GM23338 (cell line): ENCODE measurements around the gene NTN4. TPM values are rescaled to one million over a fixed set of nuclear protein-coding genes. Genes with fewer than 3 reads are reported as not detected.

Experiments
- ATAC-seq: fragments of 200-7000 bp; cut with Tn5 transposase; 3 replicates; pipeline ENCODE4 v1.9.1; 2020
- DNase-seq: peaks from one replicate; pipeline ENCODE4 v3.0.0-alpha.2; 2015; ENCODE audit warnings: low spot score
- H2AFZ ChIP-seq: fragments of 200-600 bp; sonication (generic); 2 replicates; pipeline ENCODE4 v1.8.0; 2016; ENCODE audit warnings: antibody characterized with exemption, mild to moderate bottlenecking, moderate library complexity
- H3F3A ChIP-seq: fragments of 200-600 bp; sonication (generic); replicated peaks from 2 replicates; pipeline ENCODE4 v1.8.0; 2017; ENCODE audit warnings: antibody characterized with exemption, mixed run types, low read depth
- H3K27ac ChIP-seq: fragments of 200-600 bp; sonication (generic); 2 replicates; pipeline ENCODE4 v1.6.1; 2016; ENCODE audit warnings: low read depth
- H3K27me3 ChIP-seq: fragments of 200-600 bp; sonication (generic); 2 replicates; pipeline ENCODE4 v1.8.0; 2016; ENCODE audit warnings: mild to moderate bottlenecking, mixed run types, moderate library complexity; ENCODE audit not compliant: insufficient read depth
- H3K36me3 ChIP-seq: fragments of 200-600 bp; sonication (generic); 2 replicates; pipeline ENCODE4 v1.8.0; 2016; ENCODE audit warnings: mild to moderate bottlenecking; ENCODE audit not compliant: insufficient read depth
- H3K4me1 ChIP-seq: fragments of 200-600 bp; sonication (generic); 2 replicates; pipeline ENCODE4 v1.8.0; 2016; ENCODE audit warnings: mild to moderate bottlenecking, moderate library complexity; ENCODE audit not compliant: insufficient read depth
- H3K4me2 ChIP-seq: fragments of 200-600 bp; sonication (generic); 2 replicates; pipeline ENCODE4 v1.7.1; 2017; ENCODE audit warnings: mixed run types
- H3K4me3 ChIP-seq: fragments of 200-600 bp; sonication (generic); 2 replicates; pipeline ENCODE4 v1.6.1; 2016; ENCODE audit warnings: mixed run types
- H3K79me2 ChIP-seq: fragments of 200-600 bp; sonication (generic); replicated peaks from 2 replicates; pipeline ENCODE4 v1.8.0; 2017; ENCODE audit warnings: mild to moderate bottlenecking; ENCODE audit not compliant: insufficient read depth
- H3K9me2 ChIP-seq: fragments of 200-600 bp; sonication (generic); 2 replicates; pipeline ENCODE4 v1.8.0; 2017; ENCODE audit not compliant: insufficient read depth
- H4K20me1 ChIP-seq: fragments of 200-600 bp; sonication (generic); replicated peaks from 2 replicates; pipeline ENCODE4 v1.8.0; 2017; ENCODE audit warnings: mild to moderate bottlenecking; ENCODE audit not compliant: insufficient read depth
- H3K27ac Mint-ChIP-seq: 2 replicates; pipeline ENCODE4 v1.8.0; 2020; ENCODE audit warnings: inconsistent platforms, mild to moderate bottlenecking, moderate library complexity, mixed read lengths
- H3K27me3 Mint-ChIP-seq: 3 replicates; pipeline ENCODE4 v1.8.0; 2022; ENCODE audit warnings: low read depth, mild to moderate bottlenecking, moderate library complexity, mixed read lengths, inconsistent platforms; ENCODE audit not compliant: insufficient read depth, poor library complexity
- H3K36me3 Mint-ChIP-seq: 3 replicates; pipeline ENCODE4 v1.8.0; 2021; ENCODE audit warnings: low read depth, mild to moderate bottlenecking, inconsistent platforms, moderate library complexity, mixed read lengths
- H3K4me1 Mint-ChIP-seq: 3 replicates; pipeline ENCODE4 v1.8.0; 2020; ENCODE audit warnings: mild to moderate bottlenecking, inconsistent platforms, mixed read lengths
- H3K4me3 Mint-ChIP-seq: 3 replicates; pipeline ENCODE4 v1.8.0; 2021; ENCODE audit warnings: moderate library complexity, mild to moderate bottlenecking, inconsistent platforms, mixed read lengths
- H3K9me3 Mint-ChIP-seq: 3 replicates; pipeline ENCODE4 v1.8.0; 2020; ENCODE audit warnings: moderate library complexity, mild to moderate bottlenecking, inconsistent platforms, mixed read lengths
- CTCF ChIP-seq, 2 experiments: fragments of 200-600 bp in 1 of 2; sonication (generic) in 1 of 2; conservative IDR thresholded peaks; 2 replicates each; pipeline versions ENCODE4 v1.5.1 to v1.6.1; 2016 to 2017; ENCODE audit warnings: antibody characterized with exemption in 2 of 2, low read depth in 2 of 2, mild to moderate bottlenecking in 2 of 2, moderate library complexity in 1 of 2
- EZH2 ChIP-seq: fragments of 200-600 bp; sonication (generic); IDR thresholded peaks from one replicate; pipeline ENCODE4 v1.8.0; 2017; ENCODE audit warnings: antibody characterized with exemption, mild to moderate bottlenecking, low read depth; ENCODE audit not compliant: unreplicated experiment
- NANOG ChIP-seq: IDR thresholded peaks from 2 replicates; pipeline ENCODE4 v1.6.1; 2016; ENCODE audit warnings: antibody characterized with exemption, borderline replicate concordance
- POLR2AphosphoS5 ChIP-seq: IDR thresholded peaks from 2 replicates; pipeline ENCODE4 v1.6.1; 2016; ENCODE audit warnings: antibody characterized with exemption, low read depth
- ZNF114 ChIP-seq: fragments of 250-450 bp; sonication (Bioruptor Pico); IDR thresholded peaks from 2 replicates; pipeline ENCODE4 v1.5.0; 2020; ENCODE audit warnings: mild to moderate bottlenecking, moderate library complexity
- ZNF331 ChIP-seq: fragments of 250-450 bp; sonication (Bioruptor Pico); IDR thresholded peaks from 2 replicates; pipeline ENCODE4 v1.5.0; 2020; ENCODE audit warnings: low read depth, mild to moderate bottlenecking, moderate library complexity
- polyA plus RNA-seq: library from polyadenylated mRNA; unstranded; fragments of >200 nt; fragmentation: Nextera tagmentation; extraction: Ambion mirVana; gene quantifications from 2 replicates; pipeline ENCODE4 v1.2.1, GENCODE V29; 2016
- total RNA-seq: library from RNA; depleted of rRNA; stranded (reverse); fragments of >200 nt; shearing (Covaris generic); gene quantifications from 2 replicates; pipeline ENCODE4 v1.2.3, GENCODE V29; 2014
- TF ChIP-seq, protein P1 (sequence below): fragments of 250-450 bp; sonication (Bioruptor Pico); IDR thresholded peaks from 2 replicates; pipeline ENCODE4 v1.5.0; 2020; ENCODE audit warnings: mild to moderate bottlenecking, moderate library complexity

The NTN4 gene
- total and polyA plus RNA-seq, 2 experiments from 2014 or later: 1.5 to 3.8 TPM

- TF ChIP-seq, protein P1, sequence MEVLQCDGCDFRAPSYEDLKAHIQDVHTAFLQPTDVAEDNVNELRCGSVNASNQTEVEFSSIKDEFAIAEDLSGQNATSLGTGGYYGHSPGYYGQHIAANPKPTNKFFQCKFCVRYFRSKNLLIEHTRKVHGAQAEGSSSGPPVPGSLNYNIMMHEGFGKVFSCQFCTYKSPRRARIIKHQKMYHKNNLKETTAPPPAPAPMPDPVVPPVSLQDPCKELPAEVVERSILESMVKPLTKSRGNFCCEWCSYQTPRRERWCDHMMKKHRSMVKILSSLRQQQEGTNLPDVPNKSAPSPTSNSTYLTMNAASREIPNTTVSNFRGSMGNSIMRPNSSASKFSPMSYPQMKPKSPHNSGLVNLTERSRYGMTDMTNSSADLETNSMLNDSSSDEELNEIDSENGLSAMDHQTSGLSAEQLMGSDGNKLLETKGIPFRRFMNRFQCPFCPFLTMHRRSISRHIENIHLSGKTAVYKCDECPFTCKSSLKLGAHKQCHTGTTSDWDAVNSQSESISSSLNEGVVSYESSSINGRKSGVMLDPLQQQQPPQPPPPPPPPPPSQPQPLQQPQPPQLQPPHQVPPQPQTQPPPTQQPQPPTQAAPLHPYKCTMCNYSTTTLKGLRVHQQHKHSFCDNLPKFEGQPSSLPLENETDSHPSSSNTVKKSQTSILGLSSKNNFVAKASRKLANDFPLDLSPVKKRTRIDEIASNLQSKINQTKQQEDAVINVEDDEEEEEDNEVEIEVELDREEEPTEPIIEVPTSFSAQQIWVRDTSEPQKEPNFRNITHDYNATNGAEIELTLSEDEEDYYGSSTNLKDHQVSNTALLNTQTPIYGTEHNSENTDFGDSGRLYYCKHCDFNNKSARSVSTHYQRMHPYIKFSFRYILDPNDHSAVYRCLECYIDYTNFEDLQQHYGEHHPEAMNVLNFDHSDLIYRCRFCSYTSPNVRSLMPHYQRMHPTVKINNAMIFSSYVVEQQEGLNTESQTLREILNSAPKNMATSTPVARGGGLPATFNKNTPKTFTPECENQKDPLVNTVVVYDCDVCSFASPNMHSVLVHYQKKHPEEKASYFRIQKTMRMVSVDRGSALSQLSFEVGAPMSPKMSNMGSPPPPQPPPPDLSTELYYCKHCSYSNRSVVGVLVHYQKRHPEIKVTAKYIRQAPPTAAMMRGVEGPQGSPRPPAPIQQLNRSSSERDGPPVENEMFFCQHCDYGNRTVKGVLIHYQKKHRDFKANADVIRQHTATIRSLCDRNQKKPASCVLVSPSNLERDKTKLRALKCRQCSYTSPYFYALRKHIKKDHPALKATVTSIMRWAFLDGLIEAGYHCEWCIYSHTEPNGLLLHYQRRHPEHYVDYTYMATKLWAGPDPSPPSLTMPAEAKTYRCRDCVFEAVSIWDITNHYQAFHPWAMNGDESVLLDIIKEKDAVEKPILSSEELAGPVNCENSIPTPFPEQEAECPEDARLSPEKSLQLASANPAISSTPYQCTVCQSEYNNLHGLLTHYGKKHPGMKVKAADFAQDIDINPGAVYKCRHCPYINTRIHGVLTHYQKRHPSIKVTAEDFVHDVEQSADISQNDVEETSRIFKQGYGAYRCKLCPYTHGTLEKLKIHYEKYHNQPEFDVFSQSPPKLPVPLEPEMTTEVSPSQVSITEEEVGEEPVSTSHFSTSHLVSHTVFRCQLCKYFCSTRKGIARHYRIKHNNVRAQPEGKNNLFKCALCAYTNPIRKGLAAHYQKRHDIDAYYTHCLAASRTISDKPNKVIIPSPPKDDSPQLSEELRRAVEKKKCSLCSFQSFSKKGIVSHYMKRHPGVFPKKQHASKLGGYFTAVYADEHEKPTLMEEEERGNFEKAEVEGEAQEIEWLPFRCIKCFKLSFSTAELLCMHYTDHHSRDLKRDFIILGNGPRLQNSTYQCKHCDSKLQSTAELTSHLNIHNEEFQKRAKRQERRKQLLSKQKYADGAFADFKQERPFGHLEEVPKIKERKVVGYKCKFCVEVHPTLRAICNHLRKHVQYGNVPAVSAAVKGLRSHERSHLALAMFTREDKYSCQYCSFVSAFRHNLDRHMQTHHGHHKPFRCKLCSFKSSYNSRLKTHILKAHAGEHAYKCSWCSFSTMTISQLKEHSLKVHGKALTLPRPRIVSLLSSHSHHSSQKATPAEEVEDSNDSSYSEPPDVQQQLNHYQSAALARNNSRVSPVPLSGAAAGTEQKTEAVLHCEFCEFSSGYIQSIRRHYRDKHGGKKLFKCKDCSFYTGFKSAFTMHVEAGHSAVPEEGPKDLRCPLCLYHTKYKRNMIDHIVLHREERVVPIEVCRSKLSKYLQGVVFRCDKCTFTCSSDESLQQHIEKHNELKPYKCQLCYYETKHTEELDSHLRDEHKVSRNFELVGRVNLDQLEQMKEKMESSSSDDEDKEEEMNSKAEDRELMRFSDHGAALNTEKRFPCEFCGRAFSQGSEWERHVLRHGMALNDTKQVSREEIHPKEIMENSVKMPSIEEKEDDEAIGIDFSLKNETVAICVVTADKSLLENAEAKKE: no peak
These were observed 16.1 kb downstream of the NTN4 start (continued) for GRCh38 chr12:95774311-95775045.

- no peak overlapping the region for H3K4me3 ChIP-seq
- no peak overlapping the region for H3K27ac Mint-ChIP-seq
- peaks cover 5% of the 10 kb centered on the region; the same call in 1 of the 2 replicates for H3K36me3 ChIP-seq
- H3K4me1 ChIP-seq: no peaks in the 10 kb centered on the region
- no peaks in the 10 kb centered on the region for H3K27me3 ChIP-seq
- DNase-seq: no peak
- H3K27ac ChIP-seq: no peak overlapping the region
- H2AFZ ChIP-seq: no peak overlapping the region
- H3F3A ChIP-seq: no peaks in the 10 kb centered on the region
- peaks cover 4% of the 10 kb centered on the region for H3K27me3 Mint-ChIP-seq
- no peaks in the 10 kb centered on the region for H3K79me2 ChIP-seq
- H3K4me3 Mint-ChIP-seq: no peak overlapping the region
- H3K36me3 Mint-ChIP-seq: peaks cover 16% of the 10 kb centered on the region
- peaks cover 32% of the 10 kb centered on the region for H3K9me3 Mint-ChIP-seq
- no peak for ATAC-seq
- no peaks in the 10 kb centered on the region for H3K9me2 ChIP-seq
- H3K4me1 Mint-ChIP-seq: peaks cover 7% of the 10 kb centered on the region; the same call in 1 of the 3 replicates
- H4K20me1 ChIP-seq: no peaks in the 10 kb centered on the region
- H3K4me2 ChIP-seq: no peak overlapping the region
- TF ChIP-seq ZNF114: no peak
- TF ChIP-seq NANOG: no peak
- no peak for TF ChIP-seq ZNF331 (CRISPR knock-in tag)
- no peak for TF ChIP-seq POLR2AphosphoS5
- TF ChIP-seq, protein P1: no peak
- no peak for TF ChIP-seq CTCF (conservative IDR thresholded peaks at IDR 0.05; ENCODE audit: low read depth in 2 of 2)
- TF ChIP-seq EZH2: no peak
These were observed 17.2 kb downstream of the NTN4 start for GRCh38 chr12:95773320-95773719.
